GM10847 (cell line): ENCODE data around the gene MEGF10.

Experiments used
- POLR2A ChIP-seq: IDR thresholded peaks from 2 replicates; pipeline ENCODE4 v1.6.1; 2011; ENCODE audit not compliant: insufficient read length; ENCODE audit errors: extremely low read depth

MEGF10 gene

GRCh38 chr5:127320032-127320965 lies 29.7 kb downstream of the MEGF10 start:
- TF ChIP-seq POLR2A: no peak

DNA sequence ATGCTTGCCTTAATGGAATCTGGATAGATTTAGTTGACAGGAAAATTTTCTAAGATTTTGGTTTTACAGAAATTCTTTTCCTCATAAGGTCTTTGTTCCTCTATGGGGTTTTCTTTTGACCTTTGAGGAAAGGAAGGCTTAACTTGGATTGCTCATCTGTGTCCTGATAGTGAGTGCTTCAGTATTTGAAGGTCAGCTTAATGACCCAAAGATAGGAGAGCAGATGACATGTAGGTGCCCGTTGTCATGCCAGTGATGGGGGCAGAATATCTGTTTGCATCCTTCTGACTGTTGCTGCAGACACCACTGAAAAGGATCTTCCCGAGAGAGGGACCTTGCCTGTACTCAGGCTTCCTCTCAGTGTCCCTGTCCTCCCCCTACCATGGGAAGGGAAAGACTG lies 30.9 kb downstream of the MEGF10 start:
- no peak for TF ChIP-seq POLR2A

GRCh38 chr5:127322403-127322802 lies 31.8 kb downstream of the MEGF10 start:
- TF ChIP-seq POLR2A: no peak

DNA sequence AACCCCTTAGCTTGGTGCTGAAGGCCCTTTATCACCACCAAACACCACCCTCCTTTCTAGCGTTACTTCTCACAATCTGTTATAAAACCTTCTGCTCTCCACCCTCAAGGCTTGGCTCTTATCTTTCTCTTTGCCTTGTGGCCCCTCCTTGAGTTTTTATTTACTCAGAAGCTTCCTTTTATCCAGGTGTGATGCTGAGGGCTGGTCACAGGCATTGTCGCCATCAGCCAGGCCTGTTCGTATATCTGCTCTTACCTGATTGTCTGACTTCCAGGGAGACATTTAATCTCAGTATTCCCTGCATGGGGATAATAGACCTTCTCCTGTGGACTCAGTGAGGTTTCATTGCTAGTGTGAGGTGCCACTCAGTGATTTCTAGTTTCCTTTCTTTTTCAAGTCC lies 34.2 kb downstream of the MEGF10 start:
- TF ChIP-seq POLR2A: no peak

DNA sequence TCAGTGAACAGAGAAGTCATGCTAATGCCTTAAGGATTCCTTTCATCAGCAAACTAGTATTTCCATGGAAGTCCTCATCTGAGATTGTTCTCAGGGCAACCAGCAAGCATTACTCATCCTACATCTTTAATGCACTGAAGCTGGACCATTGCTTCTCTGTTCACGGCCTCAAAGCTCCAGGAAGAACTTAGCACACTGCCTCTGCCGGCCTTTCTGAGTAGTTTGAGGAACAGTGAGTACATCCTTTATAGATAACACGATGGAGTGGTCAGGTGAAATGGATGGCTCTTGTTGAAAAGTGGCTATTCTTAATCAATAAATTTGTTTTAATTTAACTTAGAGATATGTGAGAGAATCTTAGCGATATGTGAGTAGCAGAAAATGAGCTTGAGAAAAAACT lies 35.8 kb downstream of the MEGF10 start:
- TF ChIP-seq POLR2A: no peak

- TF ChIP-seq POLR2A: no peak
Measured at GRCh38 chr5:127326976-127327755, 36.6 kb downstream of the MEGF10 start.

DNA sequence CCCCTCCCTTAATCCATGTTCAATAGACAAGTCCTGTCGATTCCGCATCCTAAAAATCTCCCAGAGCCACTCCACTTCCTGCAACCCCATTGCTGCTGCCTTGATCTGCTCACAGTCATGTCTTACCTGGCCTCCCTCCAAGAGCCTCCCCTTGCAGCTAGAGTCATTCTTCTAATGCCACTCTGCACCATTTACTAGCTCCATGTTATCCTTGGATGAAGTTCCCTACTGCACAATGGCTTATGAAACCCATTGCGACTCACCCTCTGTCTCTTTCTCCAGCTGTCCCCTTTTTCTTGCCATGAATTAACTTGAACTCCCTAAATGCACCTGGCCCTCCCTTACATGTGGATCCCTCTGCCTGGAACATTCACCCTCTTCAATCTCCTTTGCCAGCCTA lies 39.5 kb downstream of the MEGF10 start:
- no peak for TF ChIP-seq POLR2A

DNA sequence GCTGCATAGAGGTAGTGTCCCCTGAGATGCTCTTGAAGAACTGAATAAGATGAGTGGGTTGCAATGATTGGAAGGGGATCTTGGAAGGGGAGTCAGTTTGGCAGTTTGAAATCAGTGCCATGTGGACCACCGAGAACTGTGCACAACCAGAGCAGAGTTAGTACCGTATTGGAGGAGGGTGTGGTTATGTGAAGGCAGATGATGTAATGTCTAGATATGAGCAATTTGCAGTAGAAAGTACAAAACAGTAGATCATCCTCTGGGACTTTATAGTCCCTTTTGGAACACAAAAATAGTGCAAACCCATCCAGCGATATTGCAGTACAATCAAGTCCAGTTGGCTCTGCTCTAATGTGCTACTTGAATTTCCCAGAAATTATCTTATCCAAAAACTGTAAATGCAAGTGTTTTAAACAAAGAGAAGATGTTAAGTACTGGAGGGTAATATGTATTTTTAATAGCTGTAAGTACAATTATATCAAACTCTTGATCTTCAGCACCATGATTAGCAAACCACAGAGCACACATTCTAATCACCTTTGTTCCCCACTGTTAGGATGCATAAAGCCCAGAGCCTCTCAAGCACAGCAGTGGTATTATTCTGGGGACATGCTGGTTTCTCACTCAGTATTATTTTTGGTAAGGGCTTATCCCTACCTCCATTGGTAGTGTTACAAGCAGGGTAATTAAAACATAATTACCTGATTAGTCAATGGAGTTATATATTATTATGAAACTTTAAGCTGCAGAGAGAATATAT lies 41.5 kb downstream of the MEGF10 start:
- TF ChIP-seq POLR2A: no peak

- no peak for TF ChIP-seq POLR2A
Measured at GRCh38 chr5:127333483-127333882, 42.9 kb downstream of the MEGF10 start.

- no peak for TF ChIP-seq POLR2A
Measured at GRCh38 chr5:127335381-127335780, 44.8 kb downstream of the MEGF10 start.

GRCh38 chr5:127337876-127338275 lies 47.3 kb downstream of the MEGF10 start:
- TF ChIP-seq POLR2A: no peak

DNA sequence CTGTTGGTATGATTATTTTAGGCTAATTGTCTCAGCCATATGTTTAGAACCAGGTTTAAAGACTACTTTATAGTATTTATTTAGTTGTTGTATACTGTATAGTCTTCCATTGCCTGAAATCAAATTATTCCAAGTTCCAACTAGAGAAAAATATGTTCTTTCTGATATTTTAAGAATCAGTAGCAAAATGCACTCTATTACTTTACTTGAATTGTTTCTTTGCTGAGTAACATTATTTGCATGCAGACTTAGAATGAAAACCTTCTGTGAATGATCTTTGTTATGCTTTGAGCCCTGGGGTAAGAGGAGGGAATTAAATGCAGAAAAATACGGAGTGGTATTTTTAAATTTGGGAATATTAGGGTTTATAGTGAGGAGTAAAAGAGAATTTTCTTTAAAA lies 47.9 kb downstream of the MEGF10 start:
- TF ChIP-seq POLR2A: no peak

- TF ChIP-seq POLR2A: no peak
Measured at GRCh38 chr5:127340606-127341005, 50.0 kb downstream of the MEGF10 start.

- no peak for TF ChIP-seq POLR2A
Measured at GRCh38 chr5:127342364-127342763, 51.8 kb downstream of the MEGF10 start.

DNA sequence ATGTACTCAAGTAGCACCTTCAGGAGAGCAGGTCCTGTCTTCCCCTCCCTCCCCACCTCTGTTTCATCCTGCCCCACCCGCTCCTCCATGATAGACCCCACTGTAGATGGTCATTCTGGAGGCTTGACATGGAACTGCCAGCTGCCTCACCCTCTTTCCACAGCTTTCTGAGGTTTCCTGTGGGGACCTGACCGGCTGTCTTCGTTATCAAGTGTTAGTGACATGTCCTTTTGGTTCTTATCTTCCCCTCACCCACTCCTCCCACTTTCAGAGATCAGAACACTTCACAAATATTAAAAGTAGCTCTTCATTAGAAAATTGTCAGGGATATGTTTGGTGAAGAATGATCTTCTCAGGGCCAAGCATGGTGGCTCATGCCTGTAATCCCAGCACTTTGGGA lies 52.7 kb downstream of the MEGF10 start:
- TF ChIP-seq POLR2A: no peak
